ENCODE data around the gene UBXN6.
A peak's percentile ranks its signal among the peaks of the same experiment; 100 is the strongest.

The UBXN6 gene

DNA sequence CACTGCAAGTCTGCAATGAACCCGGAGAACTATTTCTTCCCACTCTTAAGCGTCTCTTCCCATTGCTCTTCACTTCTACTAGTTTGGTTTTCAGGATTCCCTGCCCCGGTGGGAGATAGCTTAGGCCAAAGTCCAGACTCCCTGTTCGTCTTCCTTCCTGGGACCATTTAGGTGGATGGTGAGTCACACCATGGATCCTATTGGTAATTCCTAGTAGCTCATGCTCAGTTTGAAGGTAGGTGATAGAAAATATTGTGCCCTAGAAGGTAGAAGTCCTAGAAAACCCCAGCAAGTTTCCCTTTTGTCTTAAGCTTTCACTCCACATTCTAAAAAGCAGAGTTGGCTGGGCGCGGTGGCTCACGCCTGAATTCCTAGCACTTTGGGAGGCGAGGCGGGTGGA is 41.3 kb downstream of the UBXN6 start:
- CTCF ChIA-PET = interaction anchor here (0.6 to 1.4 kb wide), 4 partner anchors 10 to 1358 kb away, joined by 3 read pairs; partner anchors contain the start of gene SH3GL1

DNA sequence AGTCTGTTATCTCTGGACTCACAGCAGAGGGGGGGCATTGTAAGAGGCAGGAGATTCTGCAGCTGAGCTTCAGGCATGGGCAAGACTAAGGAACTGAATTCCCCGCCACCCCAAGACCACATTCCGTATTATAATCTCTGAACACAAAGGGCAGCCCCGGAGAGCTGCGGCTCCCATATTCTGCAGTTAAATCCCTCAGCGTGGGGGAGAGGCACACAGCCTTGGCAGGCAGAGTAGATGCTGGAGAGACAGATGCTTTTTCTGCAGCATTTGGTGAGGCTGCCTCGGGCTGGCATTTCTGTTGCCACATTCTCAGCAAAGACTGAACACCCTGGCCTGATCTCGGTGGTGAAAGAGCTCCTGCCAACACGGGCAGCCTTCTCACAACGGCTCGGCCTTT is 42.2 kb downstream of the UBXN6 start:
- no peak overlapping the region for H3K4me3 ChIP-seq (ENCODE audit: control insufficient read depth in 1 of 7, extremely low read depth in 1 of 7, insufficient read depth in 4 of 7, low read depth in 2 of 7, low read length in 6 of 7)
- WGBS (ENCODE audit: insufficient coverage) = 98% methylated on average over 10 of the region's 10 CpGs
- H3K9me3 ChIP-seq (ENCODE audit: control extremely low read depth in 1 of 5, control insufficient read depth in 4 of 5, insufficient read depth in 2 of 5, low read depth in 1 of 5, low read length in 4 of 5) = no peaks in the 10 kb centered on the region
- H3K4me1 ChIP-seq (ENCODE audit: control extremely low read depth in 1 of 4, control insufficient read depth in 4 of 4, insufficient read depth in 4 of 4, low read length in 3 of 4) = no peaks in the 10 kb centered on the region
- no peaks in the 10 kb centered on the region for H3K27me3 ChIP-seq (replicated peaks in 2 of 5; ENCODE audit: control insufficient read depth in 4 of 5, insufficient read depth in 5 of 5, low read length in 4 of 5)
- POLR2A ChIA-PET = no interaction called here
- H3K36me3 ChIP-seq (ENCODE audit: control insufficient read depth in 4 of 4, insufficient read depth in 4 of 4, low read length in 3 of 4) = peaks cover 5 to 68% (median 35%) of the 10 kb centered on the region in 4 experiments
- no peak overlapping the region for H3K27ac ChIP-seq (ENCODE audit: insufficient read depth in 1 of 2, low read depth in 1 of 2, low read length in 2 of 2, poor library complexity in 1 of 2, severe bottlenecking in 2 of 2)
- DNase-seq = no peak
- CTCF ChIA-PET = interaction anchor here (1.3 to 1.4 kb wide), 3 partner anchors 9 to 15 kb away, joined by 3 read pairs; partner anchors contain the start of gene SH3GL1

More for the DNA sequence above, 41.3 kb downstream of the UBXN6 start:
- Histone ChIP-seq H3K4me1 (ENCODE audit: control extremely low read depth in 1 of 4, control insufficient read depth in 4 of 4, insufficient read depth in 4 of 4, low read length in 3 of 4) (no peaks in the 10 kb centered on the region), H3K27ac (ENCODE audit: insufficient read depth in 1 of 2, low read depth in 1 of 2, low read length in 2 of 2, poor library complexity in 1 of 2, severe bottlenecking in 2 of 2) (no peak overlapping the region), H3K4me3 (ENCODE audit: control insufficient read depth in 1 of 7, extremely low read depth in 1 of 7, insufficient read depth in 4 of 7, low read depth in 2 of 7, low read length in 6 of 7) (no peak overlapping the region), H3K27me3 (replicated peaks in 2 of 5; ENCODE audit: control insufficient read depth in 4 of 5, insufficient read depth in 5 of 5, low read length in 4 of 5) (no peaks in the 10 kb centered on the region), H3K36me3 (ENCODE audit: control insufficient read depth in 4 of 4, insufficient read depth in 4 of 4, low read length in 3 of 4) (peaks cover 3 to 70% (median 33%) of the 10 kb centered on the region in 4 experiments), H3K9me3 (ENCODE audit: control extremely low read depth in 1 of 5, control insufficient read depth in 4 of 5, insufficient read depth in 2 of 5, low read depth in 1 of 5, low read length in 4 of 5) (no peaks in the 10 kb centered on the region)
- DNase-seq = no peak
- 96% methylated on average over 8 of the region's 9 CpGs for WGBS (ENCODE audit: insufficient coverage)
- POLR2A ChIA-PET = no interaction called here

DNA sequence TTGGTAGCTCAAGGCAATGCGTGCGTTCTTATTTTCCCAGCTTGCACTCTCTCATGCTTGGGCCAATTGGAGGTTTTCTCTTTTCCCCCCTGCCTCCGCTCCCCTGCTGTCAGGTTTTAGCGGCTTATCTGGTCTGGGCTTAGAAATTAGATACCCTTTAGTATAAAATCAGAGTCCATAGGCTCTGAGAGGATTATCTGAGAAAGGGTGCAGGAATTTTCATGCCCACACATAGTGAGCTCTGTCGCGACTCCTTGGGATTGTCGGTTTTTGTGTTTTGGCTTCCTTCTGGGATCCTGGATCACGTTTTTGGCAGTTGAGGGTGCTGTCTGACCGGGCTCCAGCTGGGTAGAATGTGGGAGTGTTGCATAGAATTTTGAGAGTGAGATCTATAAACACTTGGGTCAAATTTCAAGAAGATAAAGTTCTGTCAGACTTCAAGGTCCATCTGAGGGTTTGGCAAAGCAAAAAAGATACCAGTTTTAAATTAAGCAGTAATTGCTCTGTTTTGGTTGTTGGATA is 42.7 kb downstream of the UBXN6 start:
- H3K4me1 ChIP-seq (ENCODE audit: control extremely low read depth in 1 of 4, control insufficient read depth in 4 of 4, insufficient read depth in 4 of 4, low read length in 3 of 4) = no peaks in the 10 kb centered on the region
- 95% methylated on average over 7 of the region's 9 CpGs for WGBS (ENCODE audit: insufficient coverage)
- CTCF ChIA-PET = interaction anchor here (1.0 to 1.4 kb wide), 4 partner anchors 9 to 45 kb away, joined by 3 to 5 read pairs (median 3); partner anchors contain the start of gene SH3GL1
- no peaks in the 10 kb centered on the region for H3K9me3 ChIP-seq (ENCODE audit: control extremely low read depth in 1 of 5, control insufficient read depth in 4 of 5, insufficient read depth in 2 of 5, low read depth in 1 of 5, low read length in 4 of 5)
- POLR2A ChIA-PET = no interaction called here
- H3K4me3 ChIP-seq (ENCODE audit: control insufficient read depth in 1 of 7, extremely low read depth in 1 of 7, insufficient read depth in 4 of 7, low read depth in 2 of 7, low read length in 6 of 7) = no peak overlapping the region
- peaks cover 6 to 69% (median 36%) of the 10 kb centered on the region in 4 experiments for H3K36me3 ChIP-seq (ENCODE audit: control insufficient read depth in 4 of 4, insufficient read depth in 4 of 4, low read length in 3 of 4)
- no peak for DNase-seq
- H3K27ac ChIP-seq (ENCODE audit: insufficient read depth in 1 of 2, low read depth in 1 of 2, low read length in 2 of 2, poor library complexity in 1 of 2, severe bottlenecking in 2 of 2) = no peak overlapping the region
- no peaks in the 10 kb centered on the region for H3K27me3 ChIP-seq (replicated peaks in 2 of 5; ENCODE audit: control insufficient read depth in 4 of 5, insufficient read depth in 5 of 5, low read length in 4 of 5)

DNA sequence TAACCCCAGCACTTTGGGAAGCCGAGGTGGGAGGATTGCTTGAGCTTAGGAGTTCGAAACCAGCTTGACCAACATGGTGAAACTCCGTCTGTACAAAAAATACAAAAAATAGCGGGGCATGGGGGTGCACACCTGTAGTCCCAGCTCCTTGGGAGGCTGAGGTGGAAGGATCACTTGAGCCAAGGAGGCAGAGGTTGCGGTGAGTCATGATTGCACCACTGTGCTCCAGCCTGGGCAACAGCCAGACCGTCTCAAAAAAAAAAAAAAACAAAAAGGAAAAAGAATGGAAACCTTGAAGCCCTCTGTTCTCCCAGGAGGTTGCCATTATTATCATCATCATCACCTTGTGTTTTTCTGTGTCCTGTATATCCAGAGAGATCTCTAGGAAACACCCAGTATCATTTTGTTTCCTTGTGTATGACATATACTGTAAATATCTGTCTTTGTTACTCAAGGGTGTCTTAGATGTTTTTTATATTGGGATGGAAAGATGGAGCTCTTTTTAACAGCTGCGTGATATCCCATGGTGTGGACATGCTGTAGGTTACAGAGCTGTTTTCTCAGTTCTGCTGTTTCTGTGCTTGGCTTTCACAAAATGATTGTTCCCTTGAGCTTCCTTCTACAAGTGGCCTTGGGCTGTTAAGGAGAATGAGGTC is 43.3 kb downstream of the UBXN6 start:
- no peaks in the 10 kb centered on the region for H3K9me3 ChIP-seq (ENCODE audit: control extremely low read depth in 1 of 5, control insufficient read depth in 4 of 5, insufficient read depth in 2 of 5, low read depth in 1 of 5, low read length in 4 of 5)
- peaks cover 7 to 71% (median 40%) of the 10 kb centered on the region in 4 experiments for H3K36me3 ChIP-seq (ENCODE audit: control insufficient read depth in 4 of 4, insufficient read depth in 4 of 4, low read length in 3 of 4)
- POLR2A ChIA-PET = no interaction called here
- H3K4me1 ChIP-seq (ENCODE audit: control extremely low read depth in 1 of 4, control insufficient read depth in 4 of 4, insufficient read depth in 4 of 4, low read length in 3 of 4) = no peaks in the 10 kb centered on the region
- H3K27me3 ChIP-seq (replicated peaks in 2 of 5; ENCODE audit: control insufficient read depth in 4 of 5, insufficient read depth in 5 of 5, low read length in 4 of 5) = no peaks in the 10 kb centered on the region
- WGBS (ENCODE audit: insufficient coverage) = 98% methylated on average over 6 of the region's 7 CpGs
- CTCF ChIA-PET = interaction anchor here (1.0 to 1.3 kb wide), 2 partner anchors 16 to 44 kb away, joined by 3 to 5 read pairs; no protein-coding TSS in a partner anchor
- no peak overlapping the region for H3K27ac ChIP-seq (ENCODE audit: insufficient read depth in 1 of 2, low read depth in 1 of 2, low read length in 2 of 2, poor library complexity in 1 of 2, severe bottlenecking in 2 of 2)
- no peak for DNase-seq
- no peak overlapping the region for H3K4me3 ChIP-seq (ENCODE audit: control insufficient read depth in 1 of 7, extremely low read depth in 1 of 7, insufficient read depth in 4 of 7, low read depth in 2 of 7, low read length in 6 of 7)

DNA sequence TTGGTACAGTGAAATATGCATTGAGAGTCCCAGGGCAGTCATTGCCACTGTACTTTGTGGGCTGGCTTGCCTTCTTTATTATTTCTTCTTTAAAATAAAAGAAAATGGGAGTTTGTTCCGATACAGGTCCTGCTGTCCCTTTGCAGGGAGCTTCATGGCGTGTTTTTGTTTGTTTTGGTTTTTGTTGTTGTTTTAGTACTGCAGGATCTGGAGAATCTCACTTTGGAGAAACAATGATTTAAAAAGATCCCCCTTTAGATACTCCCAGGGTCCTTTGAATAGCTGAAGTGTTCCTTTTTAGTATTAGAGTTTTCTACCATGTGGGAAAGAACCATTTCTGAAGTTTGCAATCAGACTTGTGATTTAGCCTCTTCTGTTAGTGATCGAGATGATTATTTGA is 44.0 kb downstream of the UBXN6 start:
- no peak for DNase-seq
- POLR2A ChIA-PET = no interaction called here
- no CpG with 5 or more reads among the region's 3 CpGs for WGBS (ENCODE audit: insufficient coverage)
- Histone ChIP-seq H3K4me3 (ENCODE audit: control insufficient read depth in 1 of 7, extremely low read depth in 1 of 7, insufficient read depth in 4 of 7, low read depth in 2 of 7, low read length in 6 of 7) (no peak overlapping the region), H3K36me3 (ENCODE audit: control insufficient read depth in 4 of 4, insufficient read depth in 4 of 4, low read length in 3 of 4) (peaks cover 7 to 73% (median 44%) of the 10 kb centered on the region in 4 experiments), H3K9me3 (ENCODE audit: control extremely low read depth in 1 of 5, control insufficient read depth in 4 of 5, insufficient read depth in 2 of 5, low read depth in 1 of 5, low read length in 4 of 5) (no peaks in the 10 kb centered on the region), H3K27me3 (replicated peaks in 2 of 5; ENCODE audit: control insufficient read depth in 4 of 5, insufficient read depth in 5 of 5, low read length in 4 of 5) (no peaks in the 10 kb centered on the region), H3K4me1 (ENCODE audit: control extremely low read depth in 1 of 4, control insufficient read depth in 4 of 4, insufficient read depth in 4 of 4, low read length in 3 of 4) (no peaks in the 10 kb centered on the region), H3K27ac (ENCODE audit: insufficient read depth in 1 of 2, low read depth in 1 of 2, low read length in 2 of 2, poor library complexity in 1 of 2, severe bottlenecking in 2 of 2) (peak overlapping the region in 1 of 2 experiments; percentile 26)
- CTCF ChIA-PET = no interaction called here

DNA sequence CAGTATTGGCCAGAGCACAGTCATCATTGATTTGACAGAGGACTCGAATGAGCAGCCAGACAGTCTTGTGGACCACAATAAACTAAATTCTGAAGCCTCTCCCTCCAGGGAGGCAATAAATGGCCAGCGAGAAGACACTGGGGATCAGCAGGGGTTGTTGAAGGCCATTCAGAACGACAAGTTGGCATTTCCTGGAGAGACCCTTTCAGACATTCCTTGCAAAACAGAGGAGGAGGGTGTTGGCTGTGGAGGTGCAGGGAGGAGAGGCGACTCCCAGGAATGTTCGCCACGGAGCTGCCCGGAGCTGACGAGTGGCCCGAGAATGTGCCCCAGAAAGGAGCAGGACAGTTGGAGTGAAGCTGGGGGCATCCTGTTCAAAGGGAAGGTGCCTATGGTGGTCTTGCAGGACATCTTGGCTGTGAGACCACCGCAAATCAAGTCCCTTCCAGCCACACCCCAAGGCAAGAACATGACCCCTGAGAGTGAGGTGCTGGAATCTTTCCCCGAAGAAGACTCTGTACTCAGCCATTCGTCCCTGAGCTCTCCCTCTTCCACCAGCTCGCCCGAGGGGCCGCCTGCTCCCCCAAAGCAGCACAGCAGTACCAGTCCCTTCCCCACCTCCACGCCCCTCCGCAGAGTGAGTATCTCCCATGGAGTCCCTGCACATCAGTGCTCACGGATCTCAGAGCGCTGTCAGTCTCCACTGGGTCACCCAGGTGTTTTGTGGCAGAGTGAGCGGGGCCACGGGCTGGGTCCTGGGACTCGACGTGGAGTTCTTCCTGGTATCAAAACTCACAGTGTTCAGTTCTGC is 48.3 kb downstream of the UBXN6 start:
- H3K27me3 ChIP-seq (replicated peaks in 2 of 5; ENCODE audit: control insufficient read depth in 4 of 5, insufficient read depth in 5 of 5, low read length in 4 of 5) = no peaks in the 10 kb centered on the region
- peaks cover 7 to 63% (median 38%) of the 10 kb centered on the region in 4 experiments for H3K36me3 ChIP-seq (ENCODE audit: control insufficient read depth in 4 of 4, insufficient read depth in 4 of 4, low read length in 3 of 4)
- DNase-seq = no peak
- H3K27ac ChIP-seq (ENCODE audit: insufficient read depth in 1 of 2, low read depth in 1 of 2, low read length in 2 of 2, poor library complexity in 1 of 2, severe bottlenecking in 2 of 2) = no peak overlapping the region
- H3K4me3 ChIP-seq (ENCODE audit: control insufficient read depth in 1 of 7, extremely low read depth in 1 of 7, insufficient read depth in 4 of 7, low read depth in 2 of 7, low read length in 6 of 7) = no peak overlapping the region
- WGBS (ENCODE audit: insufficient coverage) = 97% methylated on average over 20 of the region's 23 CpGs
- no peaks in the 10 kb centered on the region for H3K9me3 ChIP-seq (ENCODE audit: control extremely low read depth in 1 of 5, control insufficient read depth in 4 of 5, insufficient read depth in 2 of 5, low read depth in 1 of 5, low read length in 4 of 5)
- ChIA-PET POLR2A (no interaction called here), CTCF (no interaction called here)
- peaks cover 0 to 5% (median under 1%) of the 10 kb centered on the region in 4 experiments for H3K4me1 ChIP-seq (ENCODE audit: control extremely low read depth in 1 of 4, control insufficient read depth in 4 of 4, insufficient read depth in 4 of 4, low read length in 3 of 4)
